GM23248 (cell line): ENCODE results near the gene DPYD. TPM values are rescaled to one million over a fixed set of nuclear protein-coding genes. Genes with fewer than 3 reads are reported as not detected.

Experiments used
- DNase-seq: peaks from one replicate; pipeline ENCODE4 v3.0.0-alpha.2; 2015
- H2AFZ ChIP-seq: fragments of 200-600 bp; sonication (generic); 2 replicates; pipeline ENCODE4 v1.6.1; 2016; ENCODE audit warnings: antibody characterized with exemption
- H3F3A ChIP-seq: fragments of 200-600 bp; sonication (generic); 2 replicates; pipeline ENCODE4 v1.6.1; 2016; ENCODE audit warnings: mild to moderate bottlenecking, antibody characterized with exemption, mixed run types; ENCODE audit not compliant: insufficient read depth
- H3K27ac ChIP-seq: fragments of 200-600 bp; sonication (generic); 2 replicates; pipeline ENCODE4 v1.5.1; 2016; ENCODE audit warnings: mild to moderate bottlenecking
- H3K27me3 ChIP-seq: fragments of 200-600 bp; sonication (generic); replicated peaks from 2 replicates; pipeline ENCODE4 v1.6.1; 2016; ENCODE audit warnings: mild to moderate bottlenecking; ENCODE audit not compliant: insufficient read depth
- H3K36me3 ChIP-seq: fragments of 200-600 bp; sonication (generic); 2 replicates; pipeline ENCODE4 v1.6.1; 2016; ENCODE audit warnings: low read depth, mild to moderate bottlenecking
- H3K4me1 ChIP-seq: fragments of 200-600 bp; sonication (generic); 2 replicates; pipeline ENCODE4 v1.6.1; 2016; ENCODE audit warnings: mild to moderate bottlenecking; ENCODE audit not compliant: insufficient read depth
- H3K4me2 ChIP-seq: fragments of 200-600 bp; sonication (generic); one replicate; pipeline ENCODE4 v1.6.1; 2016; ENCODE audit warnings: mild to moderate bottlenecking; ENCODE audit not compliant: unreplicated experiment
- H3K4me3 ChIP-seq: fragments of 200-600 bp; sonication (generic); 2 replicates; pipeline ENCODE4 v1.5.1; 2016; ENCODE audit warnings: mild to moderate bottlenecking
- H3K79me2 ChIP-seq: fragments of 200-600 bp; sonication (generic); 2 replicates; pipeline ENCODE4 v1.6.1; 2016; ENCODE audit warnings: mild to moderate bottlenecking; ENCODE audit not compliant: insufficient read depth
- H3K9ac ChIP-seq: fragments of 200-600 bp; sonication (generic); 2 replicates; pipeline ENCODE4 v1.6.1; 2016; ENCODE audit warnings: mild to moderate bottlenecking
- H3K9me2 ChIP-seq: fragments of 200-600 bp; sonication (generic); 2 replicates; pipeline ENCODE4 v1.6.1; 2016; ENCODE audit warnings: mixed run types, mild to moderate bottlenecking, moderate library complexity; ENCODE audit not compliant: insufficient read depth
- H3K9me3 ChIP-seq: fragments of 200-600 bp; sonication (generic); one replicate; pipeline ENCODE4 v1.6.1; 2017; ENCODE audit warnings: low read depth
- H4K20me1 ChIP-seq: fragments of 200-600 bp; sonication (generic); 2 replicates; pipeline ENCODE4 v1.6.0; 2016; ENCODE audit not compliant: insufficient read depth
- EZH2 ChIP-seq: fragments of 200-600 bp; sonication (generic); IDR thresholded peaks from 2 replicates; pipeline ENCODE4 v1.6.1; 2018; ENCODE audit warnings: antibody characterized with exemption, mild to moderate bottlenecking; ENCODE audit not compliant: insufficient read depth, poor library complexity, severe bottlenecking
- EZH2phosphoT487 ChIP-seq: fragments of 200-600 bp; sonication (generic); IDR thresholded peaks from 2 replicates; pipeline ENCODE4 v1.6.1; 2018; ENCODE audit warnings: antibody characterized with exemption, moderate library complexity, mild to moderate bottlenecking, low read depth; ENCODE audit not compliant: insufficient read depth
- WGBS, 2 experiments: methylation state at CpG; one replicate each; pipeline ENCODE4 v1.1.6; 2015 to 2017; ENCODE audit warnings: low lambda C conversion rate in 2 of 2, low coverage in 1 of 2; ENCODE audit errors: missing lambda C conversion rate in 2 of 2; 5-methylcytosine and 5-hydroxymethylcytosine counted together
- in situ Hi-C: fragments of 300-500 bp; cut with MboI; formaldehyde crosslinking; loops from 2 replicates; pipeline ENCODE4 v1.15.0; 2020
- polyA plus RNA-seq: library from polyadenylated mRNA; unstranded; fragments of >200 nt; fragmentation: Nextera tagmentation; extraction: Ambion mirVana; gene quantifications from 2 replicates; pipeline ENCODE4 v1.2.1, GENCODE V29; 2016
- total RNA-seq: library from RNA; depleted of rRNA; stranded (reverse); fragments of >200 nt; shearing (Covaris generic); gene quantifications from 2 replicates; pipeline ENCODE4 v1.2.3, GENCODE V29; 2014

DPYD gene
- total and polyA plus RNA-seq, 2 experiments from 2014 or later, result 38.4 to 70.7 TPM

- no peak overlapping the region for H3K4me3 ChIP-seq
- no peak for TF ChIP-seq EZH2phosphoT487
- TF ChIP-seq EZH2, result no peak
- no peaks in the 10 kb centered on the region for H4K20me1 ChIP-seq
- no peaks in the 10 kb centered on the region for H3K36me3 ChIP-seq
- H3K27me3 ChIP-seq, result no peaks in the 10 kb centered on the region
- H3K4me2 ChIP-seq, result no peak overlapping the region
- H3K27ac ChIP-seq, result no peak overlapping the region
- H3K9me3 ChIP-seq, result no peaks in the 10 kb centered on the region
- no peak overlapping the region for H2AFZ ChIP-seq
- H3K9ac ChIP-seq, result no peak overlapping the region
- in situ Hi-C loops, result no loop called here
- no peaks in the 10 kb centered on the region for H3K79me2 ChIP-seq
- DNase-seq, result no peak
- H3F3A ChIP-seq, result no peaks in the 10 kb centered on the region
- WGBS, 2 experiments, result 91 to 97% methylated on average over 3 of the region's 3 CpGs
- no peaks in the 10 kb centered on the region for H3K9me2 ChIP-seq
- H3K4me1 ChIP-seq, result no peaks in the 10 kb centered on the region
These were observed 650.1 kb downstream of the DPYD start for GRCh38 chr1:97270508-97271307.

GRCh38 chr1:97265630-97266029 lies 655.2 kb downstream of the DPYD start:
- DNase-seq, result no peak
- H3K9ac ChIP-seq, result no peak overlapping the region
- no peaks in the 10 kb centered on the region for H3K79me2 ChIP-seq
- H3K27me3 ChIP-seq, result no peaks in the 10 kb centered on the region
- no peaks in the 10 kb centered on the region for H3K9me3 ChIP-seq
- no peaks in the 10 kb centered on the region for H3K9me2 ChIP-seq
- H3K27ac ChIP-seq, result no peak overlapping the region
- H3K4me3 ChIP-seq, result no peak overlapping the region
- no peaks in the 10 kb centered on the region for H3K36me3 ChIP-seq
- H2AFZ ChIP-seq, result no peak overlapping the region
- TF ChIP-seq EZH2phosphoT487 (no peak), EZH2 (no peak)
- no peaks in the 10 kb centered on the region for H4K20me1 ChIP-seq
- in situ Hi-C loops, result no loop called here
- H3K4me1 ChIP-seq, result no peaks in the 10 kb centered on the region
- H3K4me2 ChIP-seq, result no peak overlapping the region
- H3F3A ChIP-seq, result no peaks in the 10 kb centered on the region

- H3K36me3 ChIP-seq, result no peaks in the 10 kb centered on the region
- H3K4me2 ChIP-seq, result no peak overlapping the region
- no peaks in the 10 kb centered on the region for H3F3A ChIP-seq
- H3K4me1 ChIP-seq, result no peaks in the 10 kb centered on the region
- H3K9me2 ChIP-seq, result no peaks in the 10 kb centered on the region
- TF ChIP-seq EZH2phosphoT487 (no peak), EZH2 (no peak)
- 100% methylated on average over 1 of the region's 1 CpG for WGBS, 2 experiments
- no peaks in the 10 kb centered on the region for H4K20me1 ChIP-seq
- H3K27me3 ChIP-seq, result no peaks in the 10 kb centered on the region
- H3K79me2 ChIP-seq, result no peaks in the 10 kb centered on the region
- H3K9ac ChIP-seq, result no peak overlapping the region
- no peak overlapping the region for H3K27ac ChIP-seq
- no peak overlapping the region for H2AFZ ChIP-seq
- H3K9me3 ChIP-seq, result no peaks in the 10 kb centered on the region
- in situ Hi-C loops, result no loop called here
- no peak overlapping the region for H3K4me3 ChIP-seq
- DNase-seq, result no peak
These were observed 658.0 kb downstream of the DPYD start for GRCh38 chr1:97262842-97263241.

GRCh38 chr1:97258597-97258996 lies 662.2 kb downstream of the DPYD start:
- no peaks in the 10 kb centered on the region for H3F3A ChIP-seq
- no peaks in the 10 kb centered on the region for H3K27me3 ChIP-seq
- H4K20me1 ChIP-seq, result no peaks in the 10 kb centered on the region
- DNase-seq, result no peak
- WGBS, 2 experiments, result 97 to 100% methylated on average over 1 of the region's 1 CpG
- H3K4me1 ChIP-seq, result no peaks in the 10 kb centered on the region
- H3K9me3 ChIP-seq, result no peaks in the 10 kb centered on the region
- no peak overlapping the region for H3K4me2 ChIP-seq
- TF ChIP-seq EZH2 (no peak), EZH2phosphoT487 (no peak)
- H3K79me2 ChIP-seq, result no peaks in the 10 kb centered on the region
- in situ Hi-C loops, result no loop called here
- no peak overlapping the region for H3K27ac ChIP-seq
- no peak overlapping the region for H3K9ac ChIP-seq
- H2AFZ ChIP-seq, result no peak overlapping the region
- H3K4me3 ChIP-seq, result no peak overlapping the region
- H3K9me2 ChIP-seq, result no peaks in the 10 kb centered on the region
- no peaks in the 10 kb centered on the region for H3K36me3 ChIP-seq
